Ectodermal cell (in vitro differentiated cells): ENCODE results near the gene ETV6.
"Not testable (repeated sequence)": the region's sequence is repeated elsewhere in the genome, so short reads cannot be mapped to it uniquely, and the experiment has no call there.

Source experiments
- H3K27ac ChIP-seq: 2 replicates; pipeline ENCODE4 v1.7.0; 2013; ENCODE audit warnings: mild to moderate bottlenecking, low read depth, low read length; ENCODE audit not compliant: insufficient read depth, poor library complexity, severe bottlenecking
- H3K27me3 ChIP-seq: 2 replicates; pipeline ENCODE4 v1.7.0; 2013; ENCODE audit warnings: mild to moderate bottlenecking, low read length; ENCODE audit not compliant: insufficient read depth, control insufficient read depth, poor library complexity, severe bottlenecking
- H3K36me3 ChIP-seq: one replicate; pipeline ENCODE4 v1.7.0; 2013; ENCODE audit warnings: low read length; ENCODE audit not compliant: control insufficient read depth, insufficient read depth
- H3K4me1 ChIP-seq: one replicate; pipeline ENCODE4 v1.7.0; 2013; ENCODE audit warnings: low read length; ENCODE audit not compliant: control insufficient read depth, insufficient read depth
- H3K4me3 ChIP-seq: 2 replicates; pipeline ENCODE4 v1.7.0; 2013; ENCODE audit warnings: low read depth, low read length, control low read depth; ENCODE audit not compliant: insufficient read depth
- H3K9me3 ChIP-seq: 2 replicates; pipeline ENCODE4 v1.7.0; 2013; ENCODE audit warnings: mild to moderate bottlenecking, low read length, moderate library complexity; ENCODE audit not compliant: control insufficient read depth
- WGBS, 2 experiments: methylation state at CpG; one replicate each; pipeline ENCODE4 v1.1.7; 2013; ENCODE audit warnings: missing lambda C conversion rate in 2 of 2; 5-methylcytosine and 5-hydroxymethylcytosine counted together

Gene ETV6

DNA sequence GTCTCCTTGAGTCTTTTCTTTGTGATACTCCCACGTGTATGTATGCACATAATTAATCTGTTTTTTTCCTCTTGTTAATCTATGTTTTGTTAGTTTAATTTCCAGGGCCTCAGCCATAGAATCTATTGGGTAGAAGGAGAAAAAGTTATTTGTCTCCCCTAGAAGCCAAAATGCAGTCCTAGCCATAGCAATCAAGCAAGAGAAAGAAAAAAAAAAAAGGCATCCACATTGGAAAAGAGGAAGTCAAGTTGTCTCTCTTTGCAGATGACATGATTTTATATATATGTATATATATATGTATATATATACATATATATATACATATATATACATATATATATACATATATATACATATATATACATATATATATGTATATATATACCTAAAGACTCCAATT is 25.4 kb upstream of the ETV6 start:
- H3K27ac ChIP-seq = no peak overlapping the region
- H3K4me1 ChIP-seq = no peaks in the 10 kb centered on the region
- no peaks in the 10 kb centered on the region for H3K36me3 ChIP-seq
- no peaks in the 10 kb centered on the region for H3K27me3 ChIP-seq
- WGBS, 2 experiments = 100% methylated on average over 1 of the region's 1 CpG; no CpG with 5 or more reads in 1 of the 2 experiments
- no peaks in the 10 kb centered on the region for H3K9me3 ChIP-seq
- H3K4me3 ChIP-seq = no peak overlapping the region

DNA sequence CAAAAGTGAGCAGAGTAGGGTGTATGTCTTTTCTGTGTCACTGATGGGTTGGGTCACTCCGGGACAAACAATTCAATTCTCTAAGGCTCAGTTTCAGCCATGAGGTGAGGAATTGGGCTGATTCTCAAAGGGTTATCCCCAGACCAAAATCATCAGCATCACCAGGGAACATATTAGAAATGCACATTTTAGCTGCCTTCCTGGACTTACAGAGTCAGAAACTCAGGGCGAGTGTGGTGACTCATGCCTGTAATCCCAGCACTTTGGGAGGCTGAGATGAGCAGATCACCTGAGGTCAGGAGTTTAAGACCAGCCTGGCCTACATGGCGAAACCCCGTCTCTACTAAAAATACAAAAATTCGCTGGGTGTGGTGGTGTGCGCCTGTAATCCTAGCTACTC is 21.8 kb upstream of the ETV6 start:
- H3K4me3 ChIP-seq, H3K4me1 ChIP-seq, H3K27me3 ChIP-seq, H3K9me3 ChIP-seq, H3K36me3 ChIP-seq, H3K27ac ChIP-seq: not testable (repeated sequence)
- WGBS, 2 experiments = 94% methylated on average over 6 of the region's 6 CpGs

DNA sequence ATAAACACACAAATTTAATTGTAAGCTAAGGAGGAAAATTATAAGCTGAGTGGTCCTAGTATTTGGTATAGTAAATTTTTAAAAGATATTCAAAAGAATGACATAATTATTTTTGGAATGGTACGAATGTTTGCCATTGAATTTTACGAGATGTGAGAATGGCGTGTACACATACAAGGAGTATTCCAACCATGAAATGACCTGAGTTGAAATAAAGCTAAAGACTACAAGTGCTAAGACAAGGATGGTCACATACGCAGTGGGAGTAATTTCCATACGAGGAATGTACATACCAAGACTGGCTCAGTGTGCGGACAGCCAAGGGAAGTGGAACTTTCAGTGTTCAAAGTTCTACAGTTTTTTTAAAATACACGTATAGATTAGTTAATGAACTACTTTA is 21.1 kb upstream of the ETV6 start:
- 80% methylated on average over 6 of the region's 7 CpGs for WGBS, 2 experiments
- Histone ChIP-seq H3K4me1 (no peaks in the 10 kb centered on the region), H3K4me3 (no peak overlapping the region), H3K27ac (no peak overlapping the region), H3K9me3 (no peaks in the 10 kb centered on the region), H3K27me3 (no peaks in the 10 kb centered on the region), H3K36me3 (no peaks in the 10 kb centered on the region)

DNA sequence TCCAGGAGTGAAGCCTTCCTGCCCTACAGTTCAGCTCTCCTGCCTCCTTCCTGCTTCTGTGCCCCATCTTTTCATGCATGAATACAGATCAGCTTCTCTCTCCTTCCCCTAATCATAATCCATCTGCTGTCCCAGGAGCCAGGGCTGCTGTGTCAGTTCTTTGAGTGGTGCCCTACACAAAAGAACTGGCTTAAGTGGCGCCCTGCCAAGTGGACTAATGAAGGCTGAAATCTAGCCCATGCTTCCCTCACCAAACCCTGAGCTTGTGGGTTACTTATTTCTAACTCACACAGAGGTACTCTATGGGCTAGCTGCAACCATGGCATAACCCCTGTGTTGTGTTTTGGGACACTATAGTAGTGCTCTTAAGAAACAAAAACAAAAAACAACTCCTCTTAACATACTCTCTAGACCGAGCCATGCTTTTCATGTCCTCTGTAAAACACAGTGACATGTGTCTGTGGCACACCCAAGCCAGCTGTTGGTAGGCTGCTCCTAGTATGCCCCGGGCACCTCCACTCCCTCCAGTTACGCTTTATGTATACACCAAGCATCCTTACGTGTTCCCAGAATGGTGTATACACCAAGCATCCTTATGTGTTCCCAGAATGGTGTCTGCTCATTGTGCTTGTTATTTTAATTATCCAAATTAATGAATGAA is 19.3 kb upstream of the ETV6 start:
- Histone ChIP-seq H3K4me3 (no peak overlapping the region), H3K36me3 (no peaks in the 10 kb centered on the region), H3K9me3 (no peaks in the 10 kb centered on the region), H3K4me1 (no peaks in the 10 kb centered on the region), H3K27ac (no peak overlapping the region), H3K27me3 (no peaks in the 10 kb centered on the region)
- WGBS, 2 experiments = 70 to 78% methylated on average over 4 to 5 of the region's 5 CpGs

DNA sequence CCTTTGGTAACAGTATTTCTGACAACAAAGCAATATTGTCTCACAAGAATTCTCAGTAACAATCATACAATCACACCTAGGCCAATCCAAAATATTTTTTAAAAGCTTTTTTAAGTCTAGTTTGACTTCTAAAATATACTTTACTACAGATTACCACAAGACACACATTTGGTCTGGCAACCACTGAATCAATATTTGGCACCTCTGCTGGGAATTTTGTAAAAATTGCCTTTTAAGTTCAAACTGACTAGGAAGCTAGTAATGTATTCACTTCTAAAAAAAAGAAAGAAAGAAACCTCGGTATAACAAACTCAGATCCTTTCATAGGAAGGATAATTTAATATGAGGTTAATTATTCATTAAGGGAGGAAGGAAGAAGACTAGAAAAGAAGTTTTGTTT is 18.2 kb upstream of the ETV6 start:
- Histone ChIP-seq H3K27me3 (no peaks in the 10 kb centered on the region), H3K36me3 (no peaks in the 10 kb centered on the region), H3K9me3 (no peaks in the 10 kb centered on the region), H3K27ac (no peak overlapping the region), H3K4me3 (no peak overlapping the region), H3K4me1 (no peaks in the 10 kb centered on the region)
- 100% methylated on average over 1 of the region's 1 CpG; no CpG with 5 or more reads in 1 of the 2 experiments for WGBS, 2 experiments

DNA sequence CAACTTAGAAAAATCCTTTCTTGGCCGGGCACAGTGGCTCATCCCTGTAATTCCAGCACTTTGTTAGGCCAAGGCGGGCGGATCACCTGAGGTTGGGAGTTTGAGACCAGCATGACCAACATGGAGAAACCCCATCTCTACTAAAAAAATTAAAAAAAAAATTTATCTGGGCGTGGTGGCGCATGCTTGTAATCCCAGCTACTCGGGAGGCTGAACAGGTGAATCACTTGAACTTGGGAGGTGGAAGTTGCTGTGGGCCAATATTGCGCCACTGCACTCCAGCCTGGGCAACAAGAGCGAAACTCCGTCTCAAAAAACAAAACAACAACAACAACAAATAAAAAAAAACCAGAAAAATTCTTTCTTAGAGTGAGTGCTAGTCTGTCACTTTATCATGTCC is 17.6 kb upstream of the ETV6 start:
- H3K27me3 ChIP-seq, H3K36me3 ChIP-seq, H3K4me1 ChIP-seq, H3K27ac ChIP-seq, H3K4me3 ChIP-seq, H3K9me3 ChIP-seq: not testable (repeated sequence)
- WGBS, 2 experiments = 91 to 93% methylated on average over 9 of the region's 9 CpGs

DNA sequence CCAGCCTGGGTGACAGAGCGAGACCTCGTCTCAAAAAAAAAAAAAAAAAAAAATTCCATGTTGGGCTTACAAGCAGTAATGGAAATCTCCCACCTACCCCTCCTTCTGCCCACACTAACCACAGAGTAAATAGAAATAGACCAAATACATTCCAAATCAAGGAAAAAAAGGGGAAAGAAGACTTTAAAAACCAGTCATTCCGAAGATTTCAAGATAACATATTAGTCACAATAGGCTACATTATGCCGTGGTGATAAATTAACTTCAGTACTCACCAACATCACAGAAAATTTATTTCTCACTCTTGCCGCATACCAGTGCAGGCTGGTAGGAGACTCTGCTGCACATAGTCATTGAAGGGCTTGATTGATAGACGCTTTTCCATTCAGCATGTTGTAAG is 15.5 kb upstream of the ETV6 start:
- Histone ChIP-seq H3K4me1 (no peaks in the 10 kb centered on the region), H3K9me3 (no peaks in the 10 kb centered on the region), H3K36me3 (no peaks in the 10 kb centered on the region), H3K27ac (no peak overlapping the region), H3K27me3 (no peaks in the 10 kb centered on the region), H3K4me3 (no peak overlapping the region)
- WGBS, 2 experiments = 76 to 79% methylated on average over 5 to 6 of the region's 6 CpGs

DNA sequence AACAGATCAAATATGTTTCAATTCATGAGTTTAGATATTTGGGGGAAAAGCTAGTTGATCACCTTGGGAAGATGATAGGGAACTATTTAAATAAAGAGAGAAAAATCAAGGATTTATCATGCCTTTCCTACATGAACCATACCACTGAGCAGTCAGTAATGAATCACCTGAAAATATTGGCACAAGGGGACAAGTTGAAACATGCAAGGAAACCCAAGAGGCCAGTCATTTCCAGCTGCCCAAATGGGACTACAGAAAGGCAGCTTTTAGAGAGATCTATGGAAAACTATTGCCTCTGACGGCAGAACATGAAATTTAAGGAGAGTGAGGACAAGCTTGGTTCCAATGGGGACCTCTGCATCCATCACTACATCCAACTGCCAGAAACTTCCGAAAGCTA is 14.1 kb upstream of the ETV6 start:
- Histone ChIP-seq H3K36me3 (no peaks in the 10 kb centered on the region), H3K27me3 (no peaks in the 10 kb centered on the region), H3K9me3 (no peaks in the 10 kb centered on the region), H3K27ac (no peak overlapping the region), H3K4me3 (no peak overlapping the region), H3K4me1 (no peaks in the 10 kb centered on the region)
- 93 to 95% methylated on average over 2 of the region's 2 CpGs for WGBS, 2 experiments

DNA sequence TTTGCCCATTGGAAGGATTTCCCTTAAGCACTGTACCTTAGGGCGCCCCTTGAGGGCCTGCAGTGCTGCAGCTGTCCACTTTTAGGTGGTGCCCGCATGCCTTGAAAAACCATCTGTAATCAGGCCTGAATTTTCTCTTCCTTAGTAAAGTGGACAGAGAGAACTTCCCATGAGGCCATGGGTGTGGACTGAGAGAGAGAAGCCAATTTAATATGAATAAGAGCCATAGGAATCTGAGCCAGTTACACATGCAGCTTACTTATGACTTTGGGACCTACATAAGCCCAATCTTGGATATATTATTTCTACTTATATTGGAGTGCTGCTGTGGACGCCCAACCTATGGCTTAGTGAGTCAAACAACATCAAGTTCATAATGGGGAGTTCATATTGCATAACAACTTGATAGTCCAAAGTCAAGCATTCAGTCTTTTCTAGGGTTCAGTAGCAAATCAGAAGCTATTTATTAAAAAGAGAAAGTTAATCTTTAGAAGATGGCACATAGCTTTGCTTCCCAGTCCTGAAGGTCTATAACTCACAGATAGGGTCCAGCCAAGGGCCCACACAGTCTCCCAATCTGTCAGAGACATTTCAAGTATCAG is 11.1 kb upstream of the ETV6 start:
- Histone ChIP-seq H3K27me3 (no peaks in the 10 kb centered on the region), H3K4me3 (no peak overlapping the region), H3K36me3 (no peaks in the 10 kb centered on the region), H3K4me1 (no peaks in the 10 kb centered on the region), H3K9me3 (no peaks in the 10 kb centered on the region), H3K27ac (no peak overlapping the region)
- 85 to 97% methylated on average over 3 of the region's 3 CpGs for WGBS, 2 experiments

DNA sequence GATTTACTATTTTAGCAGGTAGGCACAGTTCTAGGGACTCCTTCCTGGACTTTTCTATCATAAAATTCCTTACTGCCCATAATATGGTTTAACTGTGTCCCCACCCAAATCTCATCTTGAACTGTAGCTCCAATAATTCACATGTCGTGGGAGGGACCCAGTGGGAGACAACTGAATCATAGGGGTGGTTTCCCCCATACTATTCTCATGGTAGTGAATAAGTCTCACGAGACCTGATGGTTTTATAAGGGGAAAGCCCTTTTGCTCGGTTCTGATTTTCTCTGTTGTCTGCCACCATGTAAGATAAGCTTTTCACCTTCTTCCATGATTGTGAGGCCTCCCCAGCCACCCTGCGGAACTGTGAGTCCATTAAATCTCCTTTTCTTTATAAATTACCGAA is 10.0 kb upstream of the ETV6 start:
- WGBS, 2 experiments = 92 to 93% methylated on average over 4 to 5 of the region's 5 CpGs
- Histone ChIP-seq H3K4me1 (no peaks in the 10 kb centered on the region), H3K4me3 (no peak overlapping the region), H3K36me3 (no peaks in the 10 kb centered on the region), H3K27me3 (no peaks in the 10 kb centered on the region), H3K9me3 (no peaks in the 10 kb centered on the region), H3K27ac (no peak overlapping the region)
